Lower leg skin (tissue), 4 donors: Measurements from ENCODE around the gene KCNMB2. TPM values are rescaled to one million over a fixed set of nuclear protein-coding genes. Genes with fewer than 3 reads are reported as not detected.

ENCODE experiments used
- DNase-seq, 2 donors: peaks; one replicate each; pipeline ENCODE4 v3.0.0-alpha.2; 2019; ENCODE audit warnings: low spot score in 2 of 2
- H3K4me3 ChIP-seq: fragments of 200-600 bp; sonication (generic); 2 replicates; pipeline ENCODE4 v1.5.1; 2017; ENCODE audit warnings: mild to moderate bottlenecking, low read depth; ENCODE audit not compliant: poor library complexity, severe bottlenecking
- CTCF ChIP-seq, 3 donors: fragments of 450-650 bp; IDR thresholded peaks; one replicate each; pipeline ENCODE4 v1.5.1; 2016; ENCODE audit warnings: antibody characterized with exemption in 3 of 3, mild to moderate bottlenecking in 3 of 3, moderate library complexity in 2 of 3
- POLR2A ChIP-seq, 2 donors: fragments of 450-650 bp; IDR thresholded peaks; one replicate each; pipeline ENCODE4 v1.6.1; 2016 to 2017; ENCODE audit warnings: antibody characterized with exemption in 2 of 2, mild to moderate bottlenecking in 1 of 2, moderate library complexity in 1 of 2
- WGBS, 2 donors: methylation state at CpG; one replicate each; pipeline ENCODE4 v1.1.5; 2018; 5-methylcytosine and 5-hydroxymethylcytosine counted together
- intact Hi-C: fragments of 100-400 bp; cut with DNase I; formaldehyde crosslinking; loops from one replicate; pipeline ENCODE4 v1.15.0; 2023; ENCODE audit warnings: low total_unique reads
- total RNA-seq, 4 donors: library from RNA; depleted of rRNA; stranded (reverse); fragments of >200 nt; gene quantifications; one replicate each; pipeline ENCODE4 v1.1.0, GENCODE V29; 2016

KCNMB2 gene
- total RNA-seq, 4 donors from 2014 or later, result not detected

DNA sequence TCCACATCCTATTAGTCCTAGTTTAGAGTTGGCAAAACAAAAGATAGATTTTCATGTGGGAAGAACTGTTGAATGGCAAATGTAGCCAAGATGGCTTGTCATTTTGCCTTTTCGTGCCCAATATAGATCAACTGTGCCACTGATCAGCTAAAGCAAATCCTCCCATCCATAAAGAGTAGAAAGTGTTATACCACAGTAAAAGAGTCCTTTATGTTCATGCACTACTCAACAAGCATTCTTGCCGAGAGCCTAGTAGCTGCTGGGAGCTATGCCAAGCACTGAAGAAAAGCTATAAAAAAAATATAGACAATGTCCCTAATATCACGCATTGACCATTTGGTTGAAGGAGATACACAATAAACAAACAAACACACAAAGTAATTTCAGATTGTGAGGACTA lies 225.2 kb downstream of the KCNMB2 start:
- 82 to 85% methylated on average over 3 of the region's 3 CpGs for WGBS, 2 donors
- intact Hi-C loops, result no loop called here
- no peak for TF ChIP-seq CTCF (IDR thresholded peaks at IDR 0.05)
- TF ChIP-seq POLR2A (IDR thresholded peaks at IDR 0.05), result no peak
- H3K4me3 ChIP-seq, result no peak overlapping the region
- no peak for DNase-seq

DNA sequence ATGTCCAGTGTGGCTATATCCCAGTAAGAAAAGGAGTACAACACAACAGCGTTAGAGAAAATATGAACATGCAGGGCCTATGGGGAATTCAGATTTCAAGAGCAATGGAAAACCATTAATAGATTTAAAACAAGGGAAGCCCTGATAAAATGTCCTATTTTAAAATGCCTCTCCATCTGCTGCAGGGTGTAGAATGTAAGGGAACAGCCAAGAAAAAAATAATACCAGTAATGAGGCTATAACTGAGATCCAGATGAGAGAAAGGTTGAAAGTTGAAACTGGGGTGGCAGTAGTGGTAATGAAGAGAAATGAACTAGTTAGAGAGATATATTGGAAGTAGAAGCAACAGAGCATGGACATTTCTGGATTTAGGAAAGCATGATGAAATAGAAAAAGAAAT lies 226.1 kb downstream of the KCNMB2 start:
- TF ChIP-seq CTCF (IDR thresholded peaks at IDR 0.05) (no peak), POLR2A (IDR thresholded peaks at IDR 0.05) (no peak)
- WGBS, 2 donors, result 84 to 90% methylated on average over 1 of the region's 1 CpG
- intact Hi-C loops, result no loop called here
- H3K4me3 ChIP-seq, result no peak overlapping the region
- DNase-seq, result no peak

DNA sequence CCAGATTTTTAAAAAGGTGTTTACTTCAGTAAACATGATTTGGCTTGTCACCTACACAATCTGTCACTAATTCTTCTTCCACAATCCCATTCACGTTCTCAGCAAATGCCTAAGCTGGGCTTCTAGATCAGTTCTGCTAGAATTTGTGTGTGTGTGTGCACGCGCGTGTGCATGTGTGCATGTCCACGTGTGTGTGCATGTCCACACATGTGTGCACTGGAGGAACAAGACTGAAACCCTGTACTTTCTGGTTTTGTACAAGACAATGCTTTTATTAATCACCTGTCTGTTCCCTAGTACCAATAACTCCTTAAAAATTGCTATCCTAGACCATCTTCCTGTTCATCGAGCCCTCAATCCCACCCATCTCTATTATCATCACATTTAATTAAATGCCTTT lies 229.2 kb downstream of the KCNMB2 start:
- no peak overlapping the region for H3K4me3 ChIP-seq
- no peak for TF ChIP-seq POLR2A (IDR thresholded peaks at IDR 0.05)
- DNase-seq, result no peak
- WGBS, 2 donors, result 44 to 58% methylated on average over 6 of the region's 6 CpGs
- intact Hi-C loops, result no loop called here

DNA sequence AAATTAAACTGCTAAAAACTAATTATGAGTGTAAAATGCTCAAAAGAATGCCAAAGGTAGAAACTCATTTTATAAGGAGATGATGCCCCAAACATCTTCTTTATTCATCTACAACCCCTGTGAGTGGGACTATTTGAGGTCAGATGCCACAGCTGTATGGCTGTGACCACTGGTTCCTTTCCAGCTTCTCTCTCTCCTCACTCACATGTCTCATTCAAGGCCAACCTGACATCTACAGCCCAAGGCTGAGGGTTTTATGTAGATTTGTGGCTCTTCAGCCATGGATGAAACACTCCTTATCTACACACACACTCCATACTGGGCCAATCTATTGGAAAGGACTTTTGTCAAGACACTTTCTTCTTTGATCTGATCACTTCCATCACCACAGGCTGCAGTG lies 231.3 kb downstream of the KCNMB2 start:
- TF ChIP-seq CTCF (IDR thresholded peaks at IDR 0.05) (no peak), POLR2A (IDR thresholded peaks at IDR 0.05) (no peak)
- intact Hi-C loops, result no loop called here
- H3K4me3 ChIP-seq, result no peak overlapping the region
- DNase-seq, result no peak

DNA sequence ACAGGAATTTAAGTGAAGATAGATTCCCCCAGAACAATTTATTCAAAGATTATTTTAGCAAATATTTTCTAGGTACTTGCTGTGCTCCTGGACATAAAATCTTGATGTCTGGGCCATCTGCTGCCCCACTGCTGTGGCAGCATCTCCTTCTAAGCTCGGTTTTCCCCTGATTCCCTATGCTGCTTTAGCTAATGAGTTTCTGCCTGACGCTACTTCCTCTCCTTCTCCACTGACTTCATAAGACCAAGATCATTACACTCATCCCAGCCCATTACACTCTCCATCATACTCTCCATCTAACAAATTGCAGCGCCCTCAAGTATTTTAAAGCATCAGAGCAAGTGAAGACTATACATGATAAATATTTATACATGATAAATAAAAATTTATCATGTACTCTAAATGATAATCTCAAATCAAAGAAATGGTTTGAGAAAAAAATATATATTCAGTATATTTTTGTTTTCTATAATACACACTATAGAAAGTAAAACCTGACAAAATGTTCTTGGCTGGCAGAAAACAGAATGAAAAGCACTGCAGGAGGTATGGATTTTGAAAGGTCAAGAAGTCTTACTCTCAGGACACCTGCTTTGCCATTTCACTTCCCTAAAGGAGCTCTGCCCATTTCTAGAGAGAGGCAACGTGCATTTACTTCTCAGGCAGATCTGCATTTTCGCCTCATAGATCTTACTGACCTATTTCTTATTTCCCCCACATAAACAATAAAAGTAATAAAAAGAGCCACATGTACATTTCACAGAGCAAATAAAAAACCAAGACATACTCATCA lies 232.0 kb downstream of the KCNMB2 start:
- intact Hi-C loops, result no loop called here
- no peak for TF ChIP-seq POLR2A (IDR thresholded peaks at IDR 0.05)
- H3K4me3 ChIP-seq, result no peak overlapping the region
- DNase-seq, result no peak
- WGBS, 2 donors, result 83 to 88% methylated on average over 5 of the region's 5 CpGs

- H3K4me3 ChIP-seq, result no peak overlapping the region
- WGBS, 2 donors, result 90 to 92% methylated on average over 3 of the region's 3 CpGs
- TF ChIP-seq CTCF (IDR thresholded peaks at IDR 0.05) (no peak), POLR2A (IDR thresholded peaks at IDR 0.05) (no peak)
- no peak for DNase-seq
- intact Hi-C loops, result no loop called here
Measured at GRCh38 chr3:178771511-178771910, 235.3 kb downstream of the KCNMB2 start.

DNA sequence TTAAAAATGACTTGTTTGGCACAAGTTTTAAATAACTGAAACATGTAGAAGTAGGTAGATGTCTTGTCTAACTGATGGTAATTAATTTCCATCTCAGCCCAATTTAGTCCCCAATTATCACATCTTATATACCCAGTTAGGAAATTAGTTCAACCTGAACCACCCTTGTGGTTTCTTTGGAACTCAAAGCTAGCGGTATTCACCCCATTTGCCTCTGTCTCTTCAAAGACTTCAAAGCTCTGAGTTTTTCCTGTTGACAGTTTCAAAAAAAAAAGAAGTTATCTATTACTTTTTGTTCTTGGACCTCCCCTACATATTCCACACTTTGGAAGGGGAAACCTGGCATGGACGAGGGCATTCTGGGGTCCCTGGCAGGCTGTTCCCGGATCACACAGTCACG lies 236.5 kb downstream of the KCNMB2 start:
- intact Hi-C loops, result no loop called here
- H3K4me3 ChIP-seq, result no peak overlapping the region
- TF ChIP-seq CTCF (IDR thresholded peaks at IDR 0.05) (no peak), POLR2A (IDR thresholded peaks at IDR 0.05) (no peak)
- WGBS, 2 donors, result 83 to 85% methylated on average over 4 of the region's 4 CpGs
- no peak for DNase-seq
